Medulla oblongata (tissue), 1 donor: Measurements from ENCODE around the gene TTC39B.
"Not testable (repeated sequence)": the region's sequence is repeated elsewhere in the genome, so short reads cannot be mapped to it uniquely, and the experiment has no call there.

Experiments
- DNase-seq: peaks from one replicate; pipeline ENCODE4 v3.0.0-alpha.2; 2015; ENCODE audit errors: extremely low spot score

TTC39B gene

GRCh38 chr9:15268317-15268716, 38.7 kb downstream of the TTC39B start:
- DNase-seq, result no peak

DNA sequence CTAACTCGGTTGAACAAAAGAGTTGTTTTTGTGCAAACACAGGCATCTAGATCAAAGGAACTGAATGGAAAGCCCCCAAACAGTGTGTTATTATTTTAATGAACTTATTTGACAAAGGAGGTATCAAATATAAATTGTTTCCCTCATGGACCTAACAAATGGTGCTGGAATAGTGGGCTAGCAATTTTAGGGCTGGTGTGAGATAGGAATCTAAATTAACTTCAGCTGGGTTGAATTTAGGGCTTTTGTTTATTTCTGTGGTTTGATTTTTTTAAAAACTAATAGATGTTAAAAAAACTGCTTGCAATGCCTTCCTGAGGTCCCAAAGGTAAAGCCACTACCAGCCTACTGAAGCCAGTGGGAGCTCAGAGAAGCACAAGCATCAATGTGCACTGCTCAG, 42.1 kb downstream of the TTC39B start:
- no peak for DNase-seq

DNA sequence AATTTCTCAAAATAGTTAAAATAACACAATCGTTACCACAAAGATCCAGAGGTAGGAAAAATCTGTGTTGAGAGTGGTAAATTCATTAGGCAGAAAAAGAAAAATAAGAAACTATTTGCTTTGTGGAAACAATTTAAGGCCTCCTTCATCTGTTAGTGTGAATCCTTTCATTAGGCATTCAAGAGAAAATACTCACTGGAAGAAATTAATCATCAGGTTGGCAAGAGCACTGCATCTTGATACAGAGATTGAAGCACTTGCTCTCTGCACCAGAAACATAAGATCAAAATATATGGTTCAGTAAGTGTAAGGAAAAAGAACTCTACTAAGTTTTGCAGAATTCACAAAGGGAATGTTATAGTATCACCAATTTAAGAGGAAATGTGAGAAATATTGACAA, 44.4 kb downstream of the TTC39B start:
- DNase-seq, result no peak

- no peak for DNase-seq
Observed at GRCh38 chr9:15256426-15256825, 50.6 kb downstream of the TTC39B start.

DNA sequence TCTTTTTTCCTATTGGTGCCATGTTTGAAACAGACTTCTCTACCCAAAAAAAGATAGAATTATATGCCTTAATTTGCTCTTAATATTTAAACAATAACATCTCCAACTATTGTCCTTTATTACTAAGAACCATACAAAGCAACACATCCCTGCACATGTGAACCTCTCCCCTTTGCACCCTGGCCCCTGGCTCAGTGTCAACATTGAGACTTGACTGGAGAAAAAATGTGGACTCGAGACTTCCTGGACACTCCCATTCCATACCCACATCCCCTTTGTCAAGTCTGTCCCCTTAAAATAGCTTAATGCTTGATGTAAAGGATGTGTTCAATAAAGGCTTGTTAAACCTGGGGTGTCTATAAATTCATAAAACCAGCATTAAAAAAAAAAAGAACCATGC, 53.2 kb downstream of the TTC39B start:
- no peak for DNase-seq

DNA sequence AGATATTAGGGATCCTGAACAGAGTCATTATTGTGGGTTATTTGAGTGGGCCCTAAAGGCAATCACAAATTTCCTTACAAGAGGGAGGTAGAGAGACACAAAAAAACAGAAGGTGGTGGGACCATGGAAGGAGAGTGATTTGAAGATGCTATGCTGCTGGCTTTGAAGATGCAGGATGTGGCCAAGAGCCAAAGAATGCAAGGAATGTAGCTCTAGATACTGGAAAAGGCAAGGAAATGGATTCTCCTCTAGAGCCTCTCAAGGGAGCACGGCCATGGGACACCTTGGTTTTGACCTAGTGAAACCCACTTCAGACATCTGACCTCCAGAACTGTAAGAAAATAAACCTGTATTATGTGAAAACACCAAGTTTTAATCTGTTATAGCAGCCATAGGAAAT, 53.8 kb downstream of the TTC39B start:
- DNase-seq, result no peak

GRCh38 chr9:15249981-15250380, 57.0 kb downstream of the TTC39B start:
- DNase-seq, result peak; percentile 16

DNA sequence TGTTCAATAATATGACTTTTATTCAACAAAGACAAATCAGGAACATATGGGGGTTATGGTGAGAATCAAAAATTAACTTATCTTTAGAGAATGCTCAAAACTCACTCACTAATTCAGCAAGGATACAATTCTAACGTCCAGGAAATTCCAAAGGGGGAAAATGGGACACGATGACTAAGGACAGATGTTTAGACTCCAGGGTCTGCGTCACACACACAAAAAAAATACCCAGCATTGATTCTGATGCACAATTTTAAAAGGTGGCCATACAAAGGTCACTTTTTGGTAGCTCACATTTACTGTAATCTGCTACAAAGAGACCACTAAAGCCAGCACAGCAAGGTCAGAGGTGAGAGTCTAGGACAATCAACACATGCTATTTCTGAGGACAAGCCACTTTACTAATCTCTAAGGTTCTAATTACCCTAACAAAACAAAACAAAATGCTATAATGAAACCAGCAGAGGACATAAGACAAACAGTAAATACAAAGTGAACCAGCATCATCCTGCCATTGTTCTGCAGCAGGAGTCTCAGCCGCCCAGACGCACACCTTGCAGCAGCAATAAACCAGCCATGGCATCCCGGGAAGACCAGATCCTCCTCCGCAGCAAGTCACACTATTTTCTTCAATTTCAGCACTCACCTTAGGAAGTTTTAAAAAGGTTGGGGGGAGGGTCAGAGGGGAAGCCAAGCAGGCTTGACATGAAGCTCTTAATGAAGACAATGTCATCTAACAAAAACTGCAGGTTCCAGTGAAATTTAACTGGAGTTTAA, 57.8 kb downstream of the TTC39B start:
- no peak for DNase-seq

GRCh38 chr9:15248621-15249020, 58.4 kb downstream of the TTC39B start:
- no peak for DNase-seq

DNA sequence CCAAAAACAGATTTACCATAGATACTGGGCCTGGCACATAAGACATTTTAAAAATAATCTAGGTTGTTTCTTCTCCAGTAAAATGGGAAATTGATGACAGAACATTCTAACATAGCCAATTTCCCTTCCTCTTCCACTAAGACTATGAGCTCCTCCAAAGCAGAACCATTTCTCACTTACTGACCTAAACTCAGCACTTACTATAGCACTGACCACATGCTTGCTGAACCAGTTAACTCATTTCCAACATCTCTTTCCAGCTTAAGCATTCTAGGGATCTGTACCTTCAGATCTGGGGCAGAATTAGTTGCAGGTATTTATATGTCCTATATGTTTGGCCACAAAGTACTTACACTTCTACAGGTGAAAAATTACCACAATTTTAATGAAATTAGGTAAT, 58.9 kb downstream of the TTC39B start:
- DNase-seq, result no peak

GRCh38 chr9:15246708-15247107, 60.3 kb downstream of the TTC39B start:
- DNase-seq, result no peak

DNA sequence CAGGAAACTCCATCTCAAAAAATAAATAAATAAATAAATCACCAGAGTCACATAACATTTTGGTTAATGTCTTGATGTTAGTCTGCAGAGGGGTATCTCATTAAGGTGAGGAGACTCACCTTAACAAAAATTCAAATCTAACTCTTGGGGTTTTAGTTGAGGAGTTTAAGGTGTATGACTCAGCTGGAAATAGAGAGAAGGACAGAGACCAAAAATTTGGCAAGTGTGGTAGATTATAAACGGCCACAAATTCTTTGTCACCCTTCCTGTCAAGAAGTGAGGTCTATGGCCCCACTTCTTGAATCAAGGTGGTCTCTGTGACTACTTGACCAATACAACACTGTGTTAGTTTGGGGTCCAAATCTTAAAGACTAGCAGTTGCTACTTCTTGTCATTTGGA, 60.8 kb downstream of the TTC39B start:
- DNase-seq, result no peak

- no peak for DNase-seq
Observed at GRCh38 chr9:15244001-15244441, 63.0 kb downstream of the TTC39B start.

DNA sequence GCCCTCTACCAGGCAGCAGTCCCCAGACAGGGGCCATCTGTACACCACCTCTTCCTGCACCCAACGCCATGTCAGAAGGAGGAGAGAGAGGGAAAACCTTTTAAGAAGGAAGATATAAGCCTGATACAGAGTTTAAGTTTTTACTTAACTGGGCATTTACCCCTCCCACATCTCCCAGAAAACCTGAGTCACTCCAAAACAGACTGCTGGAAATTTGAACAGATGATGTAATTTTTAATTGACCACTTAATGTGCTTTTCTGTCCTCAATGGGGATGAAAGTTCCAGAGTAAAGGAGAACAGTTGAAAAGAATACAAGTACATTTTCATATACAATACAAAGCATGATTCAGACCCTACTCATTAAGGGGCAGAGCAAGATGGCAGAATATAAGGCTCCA, 63.9 kb downstream of the TTC39B start:
- DNase-seq, result no peak

DNA sequence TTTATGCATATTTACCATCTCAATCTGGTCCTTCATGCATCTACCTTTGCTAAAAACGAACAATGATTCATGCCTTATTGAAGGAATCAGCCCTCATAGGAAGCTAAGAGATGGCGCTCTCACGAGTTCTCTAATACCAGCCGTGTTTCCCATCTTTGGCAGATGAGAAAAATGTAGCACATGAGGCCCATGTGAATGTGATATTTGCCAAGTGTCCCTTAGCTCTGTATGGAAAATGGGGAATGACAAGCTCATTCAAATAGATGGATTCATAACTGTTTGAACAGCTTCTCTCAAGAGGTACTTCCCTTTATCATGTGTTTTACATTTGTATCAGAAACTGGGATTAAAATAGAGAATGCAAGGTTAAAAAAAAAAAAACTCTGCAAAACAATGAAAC, 66.1 kb downstream of the TTC39B start:
- no peak for DNase-seq

- peak; percentile 4 for DNase-seq
Observed at GRCh38 chr9:15239816-15240215, 67.2 kb downstream of the TTC39B start.

GRCh38 chr9:15238646-15239045, 68.4 kb downstream of the TTC39B start:
- DNase-seq, result no peak

DNA sequence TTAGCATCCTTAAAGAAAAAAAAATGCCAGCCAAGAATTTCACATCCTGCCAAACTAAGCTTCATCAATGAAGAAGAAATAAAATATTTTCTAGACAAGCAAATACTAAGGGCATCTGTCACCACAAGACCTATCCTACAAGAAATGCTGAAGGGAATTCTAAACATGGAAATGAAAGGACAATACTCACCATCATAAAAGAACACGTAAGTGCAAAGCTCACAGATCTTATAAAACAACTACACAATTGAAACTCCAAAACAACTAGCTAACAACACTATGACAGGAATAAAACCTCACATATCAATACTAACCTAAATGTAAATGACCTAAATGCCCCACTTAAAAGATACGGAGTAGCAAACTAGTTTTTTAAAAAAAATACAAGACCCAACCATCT, 71.4 kb downstream of the TTC39B start:
- DNase-seq, result no peak

- DNase-seq, result not testable (repeated sequence)
Observed at GRCh38 chr9:15233941-15234490, 73.0 kb downstream of the TTC39B start.

- DNase-seq, result not testable (repeated sequence)
Observed at GRCh38 chr9:15232706-15233280, 74.2 kb downstream of the TTC39B start.

GRCh38 chr9:15231788-15232635, 75.0 kb downstream of the TTC39B start:
- DNase-seq, result no peak

GRCh38 chr9:15229409-15229808, 77.6 kb downstream of the TTC39B start:
- DNase-seq, result no peak
